Activated B cell treated with CpG ODN at 0.5 μM for 24 hours (primary cell): ENCODE results near the gene FAM3B. TPM values are rescaled to one million over a fixed set of nuclear protein-coding genes. Genes with fewer than 3 reads are reported as not detected.

Experiments
- ATAC-seq: fragments of 200-7000 bp; cut with Tn5 transposase; one replicate; pipeline ENCODE4 v1.10.0; 2021; ENCODE audit warnings: low read depth, mild to moderate bottlenecking, moderate library complexity
- CTCF ChIA-PET: fragments of 350-600 bp; sonication (Branson Sonifier 250); formaldehyde crosslinking; loops from one replicate; lab custom pipeline; 2021; ENCODE audit warnings: antibody characterized with exemption; lab: Charles Lee
- POLR2A ChIA-PET: fragments of 350-600 bp; sonication (Branson Sonifier 250); formaldehyde crosslinking; loops from one replicate; lab custom pipeline; 2021; ENCODE audit warnings: antibody characterized with exemption; lab: Charles Lee
- DNase-seq: peaks from one replicate; pipeline ENCODE4 v3.0.0; 2022
- H3K27ac Mint-ChIP-seq: one replicate; pipeline ENCODE4 v1.8.0; 2020; ENCODE audit warnings: mixed read lengths
- H3K27me3 Mint-ChIP-seq: one replicate; pipeline ENCODE4 v1.8.0; 2021; ENCODE audit warnings: mixed read lengths
- H3K36me3 Mint-ChIP-seq: one replicate; pipeline ENCODE4 v1.8.0; 2021; ENCODE audit warnings: low read depth, mixed read lengths
- H3K4me1 Mint-ChIP-seq: one replicate; pipeline ENCODE4 v1.8.0; 2021; ENCODE audit warnings: mixed read lengths
- H3K4me3 Mint-ChIP-seq: one replicate; pipeline ENCODE4 v1.8.0; 2020; ENCODE audit warnings: mild to moderate bottlenecking, mixed read lengths
- H3K9me3 Mint-ChIP-seq: one replicate; pipeline ENCODE4 v1.8.0; 2020; ENCODE audit warnings: mixed read lengths
- CTCF ChIP-seq: fragments of 200-600 bp; IDR thresholded peaks from one replicate; pipeline ENCODE4 v1.8.0; 2022; ENCODE audit warnings: antibody characterized with exemption, mild to moderate bottlenecking
- intact Hi-C: fragments of 100-400 bp; cut with micrococcal nuclease; formaldehyde crosslinking; loops from one replicate; pipeline ENCODE4 v1.15.1; 2024
- total RNA-seq: library from RNA; stranded (reverse); gene quantifications from 2 replicates; pipeline ENCODE4 v1.2.3, GENCODE V29; 2022

FAM3B gene
- total RNA-seq, 1 donor from 2014 or later: not detected

- Mint-ChIP-seq H3K27me3 (peaks cover 6% of the 10 kb centered on the region), H3K4me1 (no peaks in the 10 kb centered on the region), H3K9me3 (no peaks in the 10 kb centered on the region), H3K4me3 (no peak overlapping the region), H3K36me3 (no peaks in the 10 kb centered on the region), H3K27ac (no peak overlapping the region)
- ChIA-PET POLR2A (no interaction called here), CTCF (no interaction called here)
- TF ChIP-seq CTCF: no peak
- ATAC-seq (no peak), DNase-seq (no peak)
- intact Hi-C loops: no loop called here
These were observed 32.5 kb downstream of the FAM3B start for GRCh38 chr21:41349126-41349525.

DNA sequence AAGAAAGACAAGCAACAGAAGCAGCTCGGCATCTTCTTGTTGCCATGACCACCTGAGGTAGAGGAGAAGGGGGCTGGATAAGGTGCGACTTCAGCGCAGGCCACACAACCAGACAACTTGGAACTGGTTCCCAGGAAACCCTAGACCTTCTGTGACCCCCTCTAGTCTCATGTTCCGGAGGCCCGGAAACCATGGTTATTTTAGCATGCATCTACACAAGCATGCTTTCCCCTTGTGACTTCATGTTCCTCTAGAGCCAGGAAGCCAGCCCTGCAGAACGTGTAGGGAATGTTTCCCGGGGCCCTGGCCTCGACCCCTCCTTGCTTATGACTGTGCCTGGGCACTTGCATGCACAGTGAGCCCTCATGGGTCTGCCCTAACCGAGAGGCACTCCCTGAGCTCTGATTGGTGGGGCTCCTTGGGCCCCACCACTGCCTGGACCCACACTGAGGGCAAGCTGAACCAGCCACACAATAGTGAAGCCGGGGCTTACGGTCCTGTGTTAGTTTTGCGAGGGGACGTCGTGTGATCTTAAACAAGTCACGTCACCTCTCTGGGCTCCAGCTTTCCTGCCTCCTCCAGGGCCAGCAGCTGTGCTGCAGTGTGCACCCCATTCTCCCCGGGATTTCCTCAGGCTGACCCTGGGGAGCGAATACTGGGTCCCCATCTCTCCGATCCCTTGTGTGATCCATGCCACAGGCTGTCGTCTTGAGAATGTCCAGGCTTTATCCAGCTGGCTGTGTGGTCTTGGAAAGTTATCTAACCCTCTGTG lies 33.2 kb downstream of the FAM3B start:
- Mint-ChIP-seq H3K27ac (no peak overlapping the region), H3K4me1 (peaks cover 4% of the 10 kb centered on the region), H3K9me3 (no peaks in the 10 kb centered on the region), H3K27me3 (peaks cover 5% of the 10 kb centered on the region), H3K36me3 (no peaks in the 10 kb centered on the region), H3K4me3 (no peak overlapping the region)
- ChIA-PET POLR2A (interaction anchor here (0.6 kb wide), 1 partner anchor 13 kb away, joined by 9 read pairs; no protein-coding TSS in a partner anchor), CTCF (no interaction called here)
- ATAC-seq: no peak
- intact Hi-C loops: no loop called here
- no peak for TF ChIP-seq CTCF
- DNase-seq: no peak

- no peak for TF ChIP-seq CTCF
- no peaks in the 10 kb centered on the region for H3K36me3 Mint-ChIP-seq
- CTCF ChIA-PET: no interaction called here
These were observed 34.0 kb downstream of the FAM3B start for GRCh38 chr21:41350436-41351155.

DNA sequence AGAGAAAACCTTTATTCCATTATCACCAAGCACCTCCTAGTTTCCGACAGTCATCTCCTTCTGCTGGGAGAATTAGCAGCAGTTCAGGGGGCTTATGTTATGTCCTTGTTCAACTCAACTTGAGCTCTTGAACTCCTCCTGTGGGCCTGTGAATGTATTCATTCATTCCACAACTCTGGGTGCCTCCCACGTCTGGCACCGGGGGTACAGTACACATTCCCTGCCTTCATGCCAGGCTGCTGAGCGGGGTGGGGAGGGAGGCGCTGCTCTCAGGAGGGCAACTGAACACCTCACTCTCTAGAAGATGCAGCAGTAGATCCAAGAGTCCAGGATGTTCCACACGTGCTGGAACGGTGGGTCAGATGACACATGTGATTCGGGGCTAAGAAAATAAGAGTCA lies 40.9 kb downstream of the FAM3B start:
- intact Hi-C loops: no loop called here
- TF ChIP-seq CTCF: no peak
- no peak overlapping the region for H3K27ac Mint-ChIP-seq
- no peaks in the 10 kb centered on the region for H3K27me3 Mint-ChIP-seq
- peaks cover 25% of the 10 kb centered on the region for H3K4me1 Mint-ChIP-seq
- DNase-seq (no peak), ATAC-seq (no peak)
- POLR2A ChIA-PET: no interaction called here
- H3K4me3 Mint-ChIP-seq: no peak overlapping the region
- H3K9me3 Mint-ChIP-seq: no peaks in the 10 kb centered on the region
- CTCF ChIA-PET: no interaction called here
- peaks cover 2% of the 10 kb centered on the region for H3K36me3 Mint-ChIP-seq

More at GRCh38 chr21:41350436-41351155, 34.0 kb downstream of the FAM3B start:
- DNase-seq: no peak
- no peak overlapping the region for H3K27ac Mint-ChIP-seq
- intact Hi-C loops: no loop called here
- ATAC-seq: no peak
- POLR2A ChIA-PET: no interaction called here
- H3K27me3 Mint-ChIP-seq: peaks cover 4% of the 10 kb centered on the region
- peaks cover 7% of the 10 kb centered on the region for H3K4me1 Mint-ChIP-seq
- H3K9me3 Mint-ChIP-seq: no peaks in the 10 kb centered on the region
- H3K4me3 Mint-ChIP-seq: no peak overlapping the region
